Stimulated activated CD8-positive, alpha-beta memory T cell treated with anti-CD3 and anti-CD28 coated beads, Interleukin-15, amount 100 ng/mL, for 1 hour (primary cell): ENCODE measurements around the gene LAMC3.
"Not testable (repeated sequence)": the region's sequence is repeated elsewhere in the genome, so short reads cannot be mapped to it uniquely, and the experiment has no call there.

ENCODE experiments used
- DNase-seq: peaks from one replicate; pipeline ENCODE4 v3.0.0-alpha.2; 2020; ENCODE audit warnings: low read depth

The LAMC3 gene

DNA sequence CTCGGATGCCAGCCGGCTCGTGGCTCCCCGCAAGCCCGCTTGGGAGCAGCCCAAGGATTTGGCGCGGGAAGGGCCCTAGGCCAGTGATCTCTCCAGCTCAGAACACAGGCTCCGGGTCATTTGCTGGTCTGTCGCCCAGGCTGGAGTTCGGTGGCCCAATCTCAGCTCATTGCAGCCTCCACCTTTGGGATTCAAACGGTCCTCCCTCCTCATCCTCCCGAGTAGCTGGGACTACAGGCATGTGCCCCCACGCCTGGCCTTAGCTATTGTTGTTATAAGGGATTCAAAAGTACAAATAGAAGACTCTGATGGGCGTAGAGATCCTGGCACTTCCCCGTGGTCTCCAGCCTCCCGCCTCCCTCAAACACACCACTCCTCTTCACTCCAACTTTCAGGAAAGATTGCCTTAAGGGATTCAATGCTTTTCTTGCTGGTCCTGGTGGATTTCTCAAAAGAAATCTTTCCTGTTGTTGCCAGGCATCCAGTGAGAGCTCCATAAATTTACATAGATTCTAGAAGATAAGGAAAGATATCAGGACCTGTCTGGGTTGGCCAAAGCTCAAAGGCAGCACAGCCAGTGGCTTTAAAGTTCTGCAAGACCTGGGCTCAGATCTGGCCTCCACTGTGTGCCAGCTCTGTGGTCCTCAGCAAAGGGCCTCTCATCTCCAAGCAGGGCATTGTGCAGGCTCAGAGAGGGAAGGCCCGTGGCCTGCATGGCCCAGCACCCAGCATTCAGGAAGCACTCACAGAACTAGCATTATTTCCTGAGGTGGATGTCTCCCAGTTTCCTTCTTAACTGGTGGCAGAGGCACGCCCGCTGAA is 88.4 kb downstream of the LAMC3 start:
- DNase-seq = no peak

DNA sequence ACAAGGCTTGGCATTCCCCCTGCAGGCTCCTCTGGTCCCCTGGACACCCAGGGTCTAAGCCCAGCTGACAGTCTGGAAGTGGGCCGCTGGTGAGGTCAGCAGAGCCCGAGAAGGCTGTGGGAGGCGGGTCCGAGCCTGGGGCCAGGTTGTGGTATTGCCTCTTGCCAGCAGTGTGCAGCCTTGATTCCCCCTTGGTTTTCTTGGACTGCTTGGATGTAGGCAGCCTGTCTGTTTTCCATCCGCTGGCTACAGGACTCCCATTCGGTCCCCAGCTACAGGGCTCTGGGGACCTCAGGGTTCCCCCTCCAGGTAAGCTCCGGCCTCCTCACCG is 88.9 kb downstream of the LAMC3 start:
- DNase-seq = no peak

DNA sequence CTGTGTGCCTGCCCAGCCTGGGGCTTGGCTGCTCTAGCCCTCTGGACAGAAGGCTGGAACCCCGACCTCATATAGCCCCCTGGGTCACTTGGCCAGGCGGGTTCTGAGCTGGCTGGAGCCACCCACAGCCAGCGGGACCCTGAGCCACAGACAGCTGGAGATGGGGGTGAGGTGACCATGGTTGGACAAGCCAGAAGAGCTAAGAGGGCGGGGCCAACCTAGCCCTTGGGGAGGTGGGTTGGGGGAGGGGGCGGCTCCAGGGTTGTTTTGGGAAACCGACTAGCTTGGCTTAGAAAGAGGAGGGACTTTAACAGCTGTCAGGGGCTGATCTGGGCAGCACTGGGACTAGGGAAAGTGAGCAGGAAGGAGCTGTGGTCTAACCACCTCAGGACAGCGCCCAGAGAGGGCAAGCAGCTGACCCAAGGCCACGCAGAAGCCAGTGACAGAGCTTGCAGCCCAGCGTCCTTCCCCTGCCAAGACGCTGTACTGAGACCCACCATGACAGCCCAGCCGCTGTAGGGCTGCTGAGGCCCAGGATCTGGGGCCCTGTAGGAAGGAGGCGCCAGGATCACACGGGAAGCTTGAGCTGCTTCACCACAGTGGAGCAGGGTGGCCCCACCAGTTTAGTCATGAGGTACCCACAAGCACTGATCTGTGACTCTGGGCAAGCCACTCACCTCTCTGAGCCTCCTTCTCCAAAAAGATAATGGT is 89.6 kb downstream of the LAMC3 start:
- DNase-seq = no peak

DNA sequence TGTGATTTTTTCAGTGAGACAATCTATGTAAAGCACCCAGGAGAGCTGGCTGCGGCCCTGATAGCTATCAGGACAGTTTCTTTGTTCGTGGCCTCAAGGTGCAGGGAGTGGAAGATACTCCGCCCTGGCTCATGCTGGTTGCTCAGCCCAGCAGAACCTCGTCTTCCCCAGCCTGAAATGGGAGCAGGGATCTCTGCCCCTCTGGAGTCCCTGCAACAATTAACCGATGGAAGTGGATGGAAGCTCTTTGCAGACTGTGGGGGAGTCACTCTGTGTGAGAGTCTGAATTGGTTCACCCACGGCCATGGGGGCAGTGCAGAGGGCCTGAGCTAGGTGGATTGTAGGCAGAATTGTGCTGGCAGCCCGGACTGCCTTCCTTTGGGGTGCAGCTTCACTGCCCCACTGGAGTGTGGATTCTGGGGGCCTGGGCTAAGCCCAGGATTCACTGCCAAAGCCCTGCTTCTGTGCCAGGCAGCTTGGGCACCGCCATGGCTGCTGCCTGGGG is 90.2 kb downstream of the LAMC3 start:
- no peak for DNase-seq

DNA sequence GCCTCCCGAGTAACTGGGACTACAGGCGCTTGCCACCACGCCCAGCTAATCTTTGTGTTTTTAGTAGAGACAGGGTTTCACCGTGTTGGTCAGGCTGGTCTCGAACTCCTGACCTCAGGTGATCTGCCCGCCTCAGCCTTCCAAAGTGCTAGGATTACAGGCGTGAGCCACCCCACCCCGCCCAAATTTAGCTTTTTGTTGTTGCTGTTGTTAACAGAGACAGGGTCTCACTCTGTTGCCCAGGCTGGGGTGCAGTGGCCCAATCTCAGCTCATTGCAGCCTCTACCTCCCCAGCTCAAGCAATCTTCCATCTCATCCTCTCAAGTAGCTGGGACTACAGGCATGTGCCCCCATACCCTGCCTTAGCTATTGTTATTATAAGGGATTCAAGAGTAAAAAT is 90.9 kb downstream of the LAMC3 start:
- DNase-seq = not testable (repeated sequence)

DNA sequence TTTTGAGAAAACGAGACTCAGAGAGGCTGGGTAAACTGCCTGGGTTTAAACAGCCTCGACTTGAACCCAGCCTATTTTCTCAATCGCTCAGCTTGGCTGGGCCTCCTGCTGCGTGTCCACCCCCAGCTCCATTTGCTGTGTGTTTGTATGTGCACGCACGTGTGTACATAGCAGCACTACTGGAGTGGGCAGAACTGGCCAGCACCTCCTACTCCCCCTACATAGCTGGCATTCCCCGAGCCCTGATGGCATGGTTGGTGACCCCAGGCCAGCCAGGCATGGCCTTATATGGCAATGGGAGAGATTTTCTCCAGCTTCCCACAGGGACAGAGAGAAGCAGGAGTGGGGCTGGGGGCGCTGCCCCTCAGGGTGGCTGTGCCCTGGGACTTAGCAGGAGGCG is 91.5 kb downstream of the LAMC3 start:
- DNase-seq = no peak

DNA sequence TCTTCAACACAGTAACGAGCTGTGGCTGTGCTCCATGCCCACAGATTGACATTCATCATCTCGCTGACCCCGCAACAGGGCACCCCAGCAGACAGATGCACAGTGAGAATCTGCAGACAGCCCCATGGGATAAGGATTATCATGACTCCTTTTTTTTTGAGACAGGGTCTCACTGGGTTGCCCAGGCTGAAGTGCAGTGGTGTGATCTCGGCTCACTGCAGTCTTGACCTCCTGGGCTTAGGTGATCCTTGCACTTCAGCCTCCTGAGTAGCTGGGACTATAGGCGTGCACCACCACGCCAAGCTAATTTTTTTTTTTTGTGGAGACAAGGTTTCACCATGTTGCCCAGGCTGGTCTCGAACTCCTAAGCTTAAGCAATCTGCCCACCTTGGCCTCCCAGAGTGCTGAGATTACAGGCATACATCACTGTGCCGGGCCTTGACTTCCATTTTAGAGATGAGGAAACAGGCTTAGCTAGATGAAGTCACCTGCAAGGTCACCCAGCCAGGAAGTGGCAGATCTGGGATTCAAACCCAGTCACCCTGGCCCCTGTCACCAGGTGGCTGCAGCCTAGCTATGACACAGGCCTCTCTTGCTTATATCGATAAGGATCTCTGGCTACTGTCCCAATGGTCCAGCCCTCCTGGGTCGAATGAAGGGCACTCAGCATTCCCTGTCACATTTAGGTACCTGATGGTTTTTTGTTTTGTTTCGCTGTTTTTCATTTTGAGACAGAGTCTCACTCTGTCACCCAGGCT is 92.4 kb downstream of the LAMC3 start:
- no peak for DNase-seq

DNA sequence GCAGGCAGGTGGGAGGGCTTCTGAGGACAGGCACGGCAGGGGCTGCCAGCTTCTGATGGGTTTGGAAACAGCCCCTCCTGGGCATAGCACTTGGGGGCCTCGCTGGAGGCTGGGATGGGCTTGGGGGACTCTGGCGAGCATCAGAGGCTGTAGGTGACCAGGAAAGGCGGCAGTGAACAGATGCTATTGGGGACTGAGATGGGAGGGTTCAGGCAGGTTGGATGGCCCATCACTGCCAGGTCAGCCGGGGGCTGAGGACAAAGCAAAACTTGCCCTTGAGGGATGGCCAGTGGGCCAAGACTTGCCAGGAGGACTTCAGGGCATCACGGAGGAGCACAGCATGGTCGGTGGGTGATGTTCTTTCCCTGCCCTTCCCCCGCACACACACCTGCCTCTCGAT is 94.0 kb downstream of the LAMC3 start:
- DNase-seq = no peak

DNA sequence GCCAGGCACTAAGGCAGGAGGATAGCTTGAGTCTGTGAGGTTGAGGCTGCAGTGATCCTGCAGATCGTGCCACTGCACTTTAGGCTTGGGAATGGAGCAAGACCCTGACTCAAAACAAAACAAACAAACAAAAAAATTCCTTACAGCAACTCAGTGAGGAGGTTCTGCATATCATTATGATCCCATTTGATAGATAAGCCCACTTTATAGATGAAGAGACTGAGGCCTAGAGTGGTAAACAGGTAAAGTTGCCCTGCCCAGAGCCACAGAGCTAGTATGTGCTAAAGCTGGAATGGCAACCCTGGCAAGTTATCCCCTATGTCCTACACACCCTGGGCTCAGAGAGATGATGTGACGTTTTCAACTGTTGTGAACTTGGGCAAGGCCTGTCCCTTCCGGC is 94.6 kb downstream of the LAMC3 start:
- DNase-seq = no peak

DNA sequence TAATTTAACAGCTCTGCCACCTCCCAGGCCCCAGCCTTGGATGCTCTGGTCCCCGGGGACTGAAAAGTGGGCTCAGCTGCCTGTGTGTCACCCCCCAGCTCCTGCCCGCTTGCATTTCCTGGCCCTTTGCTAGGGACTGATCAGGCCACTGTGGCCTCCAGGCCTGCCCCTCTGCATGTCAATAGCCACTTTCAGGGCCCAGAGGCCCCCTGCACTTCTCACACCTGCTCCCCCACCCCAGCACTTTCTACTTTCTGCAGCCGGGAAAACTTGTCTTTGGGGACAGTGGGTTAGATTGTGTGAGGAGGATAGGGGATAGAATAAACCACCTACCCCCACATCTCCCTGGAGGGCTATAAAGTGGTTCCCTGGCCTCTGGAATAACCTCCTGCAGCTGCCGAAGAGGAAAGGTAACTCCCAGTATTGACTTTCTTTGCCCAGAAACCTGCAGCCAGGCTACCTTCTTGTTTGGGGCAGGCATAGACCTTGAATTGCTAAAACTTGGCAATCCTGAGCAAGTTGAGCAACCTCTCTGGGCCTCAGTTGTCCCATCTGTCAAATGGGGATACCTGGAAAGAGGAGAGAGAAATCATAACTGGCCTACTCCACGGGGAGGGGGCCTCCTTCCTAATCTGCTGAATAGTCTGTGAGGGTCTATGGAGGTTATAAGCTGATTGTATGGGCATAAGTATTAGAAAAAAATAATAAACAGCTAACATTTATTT is 95.2 kb downstream of the LAMC3 start:
- DNase-seq = no peak

DNA sequence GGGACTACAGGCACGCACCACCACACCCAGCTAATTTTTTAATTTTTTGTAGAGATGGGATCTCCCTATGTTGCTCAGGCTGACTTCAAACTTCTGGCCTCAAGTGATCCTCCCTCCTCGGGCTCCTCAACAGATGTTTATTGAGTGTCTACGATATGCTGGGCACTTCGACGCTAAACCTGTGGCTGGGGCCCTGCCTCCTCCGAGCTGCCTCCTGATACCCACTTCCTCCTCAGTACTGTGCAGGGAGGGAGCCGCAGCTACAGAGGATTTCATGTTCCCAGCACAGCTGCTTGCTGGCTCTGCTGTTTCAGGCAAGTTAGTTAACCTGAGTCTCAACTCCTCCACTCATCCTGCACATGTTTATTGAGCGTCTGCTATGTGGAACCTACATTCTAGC is 97.0 kb downstream of the LAMC3 start:
- DNase-seq = no peak

DNA sequence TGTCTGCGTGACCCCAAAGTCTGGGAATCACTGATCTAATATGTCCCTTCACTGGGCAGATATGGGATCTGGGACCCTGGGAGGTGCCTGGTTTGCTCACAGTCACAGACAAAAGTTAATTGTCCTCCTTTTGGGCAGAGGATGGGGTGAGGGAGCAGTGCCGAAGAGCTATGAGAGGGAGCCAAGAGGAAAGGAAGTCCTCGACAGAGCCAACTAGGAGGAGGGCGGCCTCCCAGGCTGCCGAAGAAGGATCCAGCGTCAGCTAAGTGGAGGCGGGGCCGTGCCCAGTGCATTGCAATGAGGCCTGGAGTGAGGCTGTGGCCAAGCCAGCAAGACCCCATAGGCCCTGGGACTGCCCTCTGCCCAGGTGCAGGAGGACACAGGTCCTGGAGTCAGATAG is 98.8 kb downstream of the LAMC3 start:
- DNase-seq = no peak

DNA sequence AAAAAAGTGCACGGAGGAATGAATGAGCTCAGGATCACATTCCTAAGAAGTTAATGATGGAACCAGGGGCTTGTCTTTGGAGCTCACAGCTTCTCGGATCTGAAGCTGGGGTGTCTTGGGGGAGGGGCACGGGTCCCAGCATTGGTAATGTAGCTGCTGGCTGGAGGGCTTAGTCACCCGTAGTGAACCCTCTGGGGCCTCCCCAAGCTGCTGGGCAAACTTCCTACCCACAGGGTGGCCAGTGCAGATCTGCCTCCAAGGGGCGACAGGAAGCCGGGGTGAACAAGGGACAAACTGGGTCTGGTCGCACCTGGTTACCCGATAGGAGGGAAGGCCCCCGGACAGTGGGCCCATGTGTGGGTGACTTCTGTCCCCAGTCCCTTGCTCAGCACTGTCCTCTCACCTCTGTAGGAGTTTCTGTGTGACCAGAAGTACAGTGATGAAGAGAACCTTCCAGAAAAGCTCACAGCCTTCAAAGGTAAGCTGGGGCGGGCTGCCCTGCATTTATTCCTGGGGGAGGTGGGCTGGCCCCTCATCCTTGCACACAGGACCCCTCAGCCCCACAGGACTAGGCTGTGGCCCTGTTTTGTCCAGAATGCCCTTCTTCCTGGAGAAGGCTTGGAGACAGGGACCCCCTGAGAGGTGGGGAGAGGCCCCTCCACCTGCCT is 102.3 kb downstream of the LAMC3 start:
- no peak for DNase-seq

DNA sequence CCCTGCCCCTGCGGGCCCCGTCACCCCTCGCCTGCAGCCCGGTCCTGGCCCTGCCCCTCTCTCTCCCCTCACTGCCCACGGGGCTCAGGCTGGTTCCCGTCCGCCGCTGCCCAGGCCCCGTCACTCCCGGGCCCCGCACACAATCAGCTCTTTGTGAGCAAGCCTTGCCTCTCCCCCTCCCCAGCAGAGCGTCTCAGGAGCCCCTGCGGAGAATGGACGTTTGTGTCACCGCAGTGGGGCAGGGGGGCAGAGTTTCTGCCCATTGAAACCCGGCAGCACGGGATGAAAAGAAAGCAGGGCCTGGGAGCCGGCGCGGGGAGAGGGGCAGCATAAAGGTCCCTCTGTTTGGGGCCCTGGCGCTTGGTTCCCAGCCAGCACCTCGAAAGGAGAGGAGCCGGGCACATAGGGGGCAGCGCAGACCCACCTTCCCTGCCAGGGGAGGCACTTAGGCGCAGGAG is 102.9 kb downstream of the LAMC3 start:
- no peak for DNase-seq

DNA sequence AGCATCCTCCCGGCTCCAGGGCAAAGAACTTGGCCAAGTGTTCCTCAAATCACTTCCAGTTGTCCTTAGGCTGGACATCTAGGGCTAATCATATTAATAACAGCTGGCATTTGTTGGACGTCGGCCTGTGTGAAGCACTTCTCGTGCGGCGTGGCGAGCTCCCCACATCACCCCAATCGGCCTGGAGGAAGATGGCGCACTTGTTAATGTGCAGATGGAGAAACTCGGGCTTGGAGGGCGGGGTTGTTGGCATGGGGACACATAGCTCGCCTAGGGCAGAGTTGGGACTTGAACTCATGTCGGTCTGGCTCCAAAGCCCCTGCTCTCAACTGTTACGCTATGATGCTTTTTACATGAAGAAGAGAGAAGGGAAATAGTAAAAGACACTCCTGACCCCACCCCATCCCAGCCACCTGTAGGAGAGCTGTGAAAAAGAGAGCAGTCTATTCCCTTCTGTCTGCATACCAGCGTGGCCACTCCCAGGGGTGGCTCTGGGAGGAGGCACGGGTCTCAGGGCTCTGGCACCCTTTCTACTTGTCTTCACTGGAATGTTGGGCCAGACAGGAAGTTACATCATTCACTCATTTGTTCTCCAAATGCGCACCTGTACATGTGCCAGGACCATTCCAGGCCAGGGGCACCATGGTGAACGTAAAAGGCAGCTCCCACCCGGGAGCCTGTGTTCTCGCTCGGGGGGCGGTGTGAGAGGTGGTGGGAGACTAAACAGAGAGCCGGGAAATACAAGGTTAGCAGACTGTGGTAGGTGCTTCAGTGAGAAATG is 103.6 kb downstream of the LAMC3 start:
- DNase-seq = no peak

DNA sequence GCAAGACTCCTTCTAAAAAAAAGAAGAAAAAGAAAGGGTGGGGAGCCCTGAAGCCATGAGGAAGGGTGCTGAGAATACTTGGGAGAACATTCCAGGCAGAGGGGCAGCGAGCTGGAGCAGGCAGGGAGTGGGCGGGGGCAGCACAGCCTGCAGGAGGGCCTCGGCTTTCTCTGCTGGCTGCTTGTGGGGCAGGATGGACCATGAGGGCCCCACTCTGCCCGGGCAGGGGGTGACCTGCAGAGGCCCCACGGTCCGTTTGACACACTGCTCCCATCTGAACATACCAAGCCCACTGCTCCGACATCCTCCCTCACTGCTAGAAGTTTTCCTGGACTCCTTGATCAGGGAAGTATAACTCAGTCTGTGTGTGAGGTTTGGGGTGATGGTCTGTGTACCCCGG is 104.7 kb downstream of the LAMC3 start:
- DNase-seq = no peak

DNA sequence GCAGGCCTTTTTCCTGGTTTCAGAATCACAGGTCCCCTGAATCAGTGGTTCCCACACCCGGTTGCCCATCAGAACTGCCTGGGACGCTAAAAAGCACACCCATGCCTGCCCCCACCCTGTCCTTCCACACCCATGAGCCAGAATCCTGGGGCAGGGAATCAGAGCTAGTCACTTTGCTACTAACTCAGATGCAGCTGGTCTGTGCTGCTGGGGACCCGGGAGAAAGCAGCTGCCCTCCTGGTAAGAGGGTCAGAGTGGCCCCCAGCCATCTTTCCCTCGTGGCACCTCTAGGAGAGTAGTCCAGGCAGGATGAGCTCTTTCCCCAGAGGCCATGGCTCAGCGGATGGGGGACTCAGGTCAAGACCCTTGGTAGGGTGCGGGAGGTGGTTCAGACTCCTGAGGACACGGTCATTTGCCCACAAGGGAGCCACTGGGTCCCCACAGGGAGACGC is 105.1 kb downstream of the LAMC3 start:
- DNase-seq = no peak

DNA sequence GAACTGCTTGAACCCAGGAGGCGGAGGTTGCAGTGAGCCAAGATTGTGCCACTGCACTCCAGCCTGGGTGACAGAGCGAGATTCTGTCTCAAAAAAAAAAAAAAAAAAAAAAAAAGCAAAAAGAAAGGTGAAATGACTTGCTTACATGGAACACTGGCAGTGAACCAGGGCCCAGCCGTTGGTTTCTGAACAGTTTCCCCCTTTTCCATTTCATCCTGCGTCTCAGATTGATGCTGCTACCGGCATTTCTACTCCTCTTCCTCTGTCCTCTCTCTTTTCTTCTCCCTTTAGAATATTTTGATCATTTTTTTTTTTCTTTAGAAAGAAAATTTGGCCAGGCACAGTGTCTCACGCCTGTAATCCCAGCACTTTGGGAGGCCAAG is 106.4 kb downstream of the LAMC3 start:
- not testable (repeated sequence) for DNase-seq

DNA sequence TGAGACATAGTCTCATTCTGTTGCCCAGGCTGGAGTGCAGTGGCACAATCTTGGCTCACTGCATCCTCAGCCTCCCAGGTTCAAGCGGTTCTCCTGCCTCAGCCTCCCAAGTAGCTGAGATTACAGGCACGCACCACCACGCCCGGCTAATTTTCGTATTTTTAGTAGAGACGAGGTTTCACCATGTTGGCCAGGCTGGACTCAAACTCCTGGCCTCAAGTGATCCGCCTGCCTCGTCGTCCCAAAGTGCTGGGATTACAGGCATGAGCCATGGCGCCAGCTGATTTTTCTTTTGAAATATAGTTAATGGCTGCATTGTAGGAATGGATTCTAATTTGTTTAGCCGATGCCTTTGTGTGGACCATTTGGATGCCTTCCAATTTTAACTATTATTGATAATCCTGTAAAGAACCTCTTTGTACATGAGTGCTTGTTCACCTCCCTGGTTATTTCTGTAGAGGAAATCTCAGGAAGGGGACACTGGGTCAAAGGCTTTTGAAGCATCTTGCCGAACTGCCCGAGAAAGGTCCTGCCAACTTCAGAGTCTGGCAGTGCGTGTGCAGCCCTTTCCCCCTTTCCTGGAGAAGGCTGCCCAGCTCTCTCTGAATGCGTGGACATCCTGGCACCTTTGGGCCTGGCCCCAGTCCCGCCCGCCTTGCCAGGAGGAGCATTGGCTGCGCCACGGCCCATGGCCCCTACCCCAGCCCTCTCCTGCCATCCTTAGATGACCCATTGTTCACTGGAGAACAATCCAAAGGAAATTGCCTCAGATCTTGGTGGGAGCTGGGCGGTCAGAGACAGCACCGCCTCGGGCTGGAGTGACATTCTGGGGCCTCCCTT is 107.5 kb downstream of the LAMC3 start:
- DNase-seq = no peak
